DND-41 (cell line): Measurements from ENCODE around the gene IL18R1.

ENCODE experiments used
- CTCF ChIP-seq: IDR thresholded peaks from 2 replicates; pipeline ENCODE4 v1.5.1; 2012; ENCODE audit warnings: borderline replicate concordance, low read length, moderate library complexity, mild to moderate bottlenecking; ENCODE audit not compliant: poor library complexity, severe bottlenecking; ENCODE audit errors: extremely low read depth
- EZH2 ChIP-seq: IDR thresholded peaks from 3 replicates; pipeline ENCODE4 v1.6.1; 2012; ENCODE audit warnings: borderline replicate concordance, low read depth, mild to moderate bottlenecking, moderate library complexity, low read length, inconsistent platforms; ENCODE audit not compliant: severe bottlenecking

- TF ChIP-seq CTCF = no peak
- no peak for TF ChIP-seq EZH2
Observed at GRCh38 chr2:102386867-102387541, 31.4 kb downstream of the IL18R1 start.
